Left hindlimb (tissue), 1 donor: ENCODE data around the gene GAS2L2.

Experiments
- DNase-seq: peaks from one replicate; pipeline ENCODE4 v3.0.0-alpha.2; 2018

Gene GAS2L2

DNA sequence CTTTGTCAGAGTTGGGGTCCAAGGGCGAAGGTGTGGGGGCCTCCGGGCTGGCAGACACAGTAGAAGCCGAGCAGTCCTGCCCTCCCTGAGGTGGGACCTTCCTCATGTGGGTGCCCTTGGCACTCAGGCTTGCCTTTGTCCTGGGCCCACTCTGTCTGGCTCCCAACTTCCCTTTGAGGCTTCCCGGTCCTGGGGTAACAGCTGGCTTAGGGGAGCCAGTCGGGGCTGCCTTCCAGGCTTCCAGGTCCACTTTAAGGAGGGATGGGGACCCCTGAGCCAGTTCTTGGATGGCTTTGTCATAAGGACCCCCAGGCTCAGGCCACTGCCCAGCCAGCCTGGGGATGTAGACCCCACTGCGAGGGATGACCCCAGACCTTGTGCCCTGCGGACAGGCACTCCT, 7.8 kb downstream of the GAS2L2 start:
- no peak for DNase-seq

DNA sequence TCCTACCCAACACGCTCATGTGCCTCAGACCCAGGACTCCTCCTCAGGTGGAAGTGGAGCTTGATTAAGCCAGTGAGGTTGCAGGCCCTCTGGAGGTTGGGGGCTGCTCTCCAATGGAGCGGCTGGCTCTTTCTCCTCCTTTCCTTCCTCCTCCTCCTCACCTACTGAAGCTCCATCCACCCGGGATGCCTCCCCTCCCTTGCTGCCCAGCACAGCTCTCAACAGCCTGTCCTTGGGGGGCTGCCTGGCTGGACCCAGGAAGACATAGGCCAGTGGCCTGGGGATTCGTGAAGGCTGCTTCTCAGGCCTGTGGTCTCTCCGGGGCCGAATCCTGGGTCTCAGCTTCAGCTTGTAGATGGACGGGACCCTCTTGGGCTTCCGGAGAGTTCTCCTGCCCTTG, 8.2 kb downstream of the GAS2L2 start:
- DNase-seq: no peak

DNA sequence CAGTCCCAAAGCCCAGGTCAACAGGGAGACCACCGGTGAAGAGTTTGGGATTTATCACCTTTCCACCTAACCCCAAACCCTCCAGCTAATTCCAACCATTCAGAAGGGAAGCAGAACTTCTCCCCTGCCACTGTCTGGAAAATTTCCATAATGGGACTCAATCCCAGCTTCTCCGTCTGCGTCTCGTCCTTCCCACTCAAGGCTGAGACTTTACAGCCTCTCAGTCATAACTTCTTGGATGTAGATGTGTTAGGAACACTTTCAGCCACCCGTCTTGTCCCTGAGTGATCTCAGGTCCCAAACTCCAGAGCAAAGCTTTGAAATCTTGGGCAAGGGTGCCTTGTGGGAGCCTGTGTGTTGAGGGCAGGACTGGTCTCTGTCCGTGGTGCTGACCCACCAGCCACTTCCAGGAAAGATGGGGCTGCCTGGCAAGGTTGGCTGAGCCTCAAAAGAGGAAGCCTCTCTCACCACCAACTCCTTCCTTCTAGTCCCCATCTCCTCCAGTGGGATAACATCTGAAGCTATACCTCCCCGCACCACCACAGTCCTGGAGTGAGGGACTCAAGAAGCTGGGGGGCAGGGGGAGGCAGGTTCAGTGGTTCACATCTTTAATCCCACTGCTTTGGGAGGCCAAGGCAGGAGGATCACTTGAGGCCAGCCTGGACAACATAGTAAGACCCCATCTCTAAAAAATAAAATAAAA, 9.3 kb downstream of the GAS2L2 start:
- DNase-seq: no peak

DNA sequence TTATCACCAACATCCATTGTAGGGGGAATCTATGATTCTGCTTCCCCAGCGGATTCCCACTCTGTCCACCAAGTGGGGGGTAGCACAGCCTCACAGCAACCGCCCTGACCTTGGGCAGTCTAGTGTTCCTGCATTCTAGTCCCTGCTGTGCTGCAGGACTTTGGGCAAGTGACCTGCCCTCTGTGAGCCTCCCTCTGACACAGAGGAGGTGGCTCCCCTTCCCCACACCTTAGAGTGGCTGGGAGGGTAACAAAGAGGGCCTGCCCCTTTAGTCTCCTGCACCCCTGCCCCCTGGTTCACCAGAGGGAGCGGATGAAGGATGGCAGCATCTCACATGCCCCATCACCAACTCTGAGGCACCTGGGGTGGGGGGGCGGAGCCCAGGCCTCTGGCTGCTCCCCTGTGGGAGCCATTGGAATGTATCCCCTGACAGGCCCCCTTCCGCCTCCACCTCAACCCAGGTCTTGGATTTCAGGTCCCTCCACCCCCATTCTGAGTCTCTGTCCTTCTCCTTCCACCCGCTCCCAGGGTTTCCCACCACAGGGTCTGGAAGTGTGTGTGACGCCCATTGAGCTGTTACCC, 10.1 kb downstream of the GAS2L2 start:
- no peak for DNase-seq

DNA sequence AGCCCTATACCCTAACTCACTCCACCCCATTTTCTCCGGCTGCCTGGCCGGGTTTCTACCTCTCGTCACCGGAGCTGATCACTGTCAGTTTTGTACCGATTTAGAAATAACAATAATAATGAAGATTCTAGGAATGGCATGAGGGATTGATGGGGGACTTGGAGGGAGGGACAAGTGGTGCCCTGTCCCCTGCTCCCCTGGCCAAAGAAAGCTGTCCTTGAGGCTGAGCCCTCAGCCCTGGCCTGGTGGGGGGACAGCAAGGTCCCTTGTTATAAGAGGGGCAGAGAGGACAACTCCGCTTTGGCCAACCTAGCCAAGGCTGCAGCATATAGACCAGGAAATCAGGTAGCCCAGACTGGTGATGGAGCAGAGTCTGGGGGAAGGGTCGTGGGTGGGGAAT, 10.5 kb downstream of the GAS2L2 start:
- DNase-seq: no peak

DNA sequence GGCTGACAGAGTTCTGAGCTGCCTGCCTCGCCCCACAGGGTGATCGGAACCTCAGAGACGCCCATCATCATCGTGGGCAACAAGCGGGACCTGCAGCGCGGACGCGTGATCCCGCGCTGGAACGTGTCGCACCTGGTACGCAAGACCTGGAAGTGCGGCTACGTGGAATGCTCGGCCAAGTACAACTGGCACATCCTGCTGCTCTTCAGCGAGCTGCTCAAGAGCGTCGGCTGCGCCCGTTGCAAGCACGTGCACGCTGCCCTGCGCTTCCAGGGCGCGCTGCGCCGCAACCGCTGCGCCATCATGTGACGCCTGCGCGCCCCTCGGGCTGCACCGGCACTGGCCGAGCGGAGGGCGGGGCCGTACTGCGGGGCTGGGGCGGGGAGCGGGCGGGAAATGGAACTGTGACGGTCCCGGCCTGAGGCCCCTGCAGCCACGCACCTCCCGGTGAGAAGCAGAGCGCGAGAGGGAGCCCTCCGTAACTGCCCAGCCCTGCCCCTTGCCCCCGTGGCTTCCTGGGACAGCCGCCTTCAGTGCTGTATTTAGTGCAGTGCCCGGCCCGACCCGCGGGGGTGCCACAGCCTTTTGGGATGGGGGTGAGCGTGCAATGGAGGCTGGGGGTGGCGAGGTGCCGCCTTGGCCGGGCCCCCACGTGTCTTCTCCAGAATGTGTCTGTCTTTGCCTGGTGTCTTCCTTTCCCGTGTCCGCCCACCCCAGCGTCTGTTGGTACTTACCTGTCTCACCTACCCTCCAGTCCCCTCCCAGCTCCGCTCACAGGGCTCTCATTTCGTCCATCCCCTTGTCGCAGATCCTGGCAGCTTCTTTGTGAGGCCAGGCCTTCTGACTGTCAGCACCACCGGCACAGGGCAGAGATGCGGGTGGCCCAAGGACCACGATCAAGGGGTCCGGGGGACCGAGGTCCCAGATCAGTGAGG, 11.8 kb downstream of the GAS2L2 start:
- DNase-seq: no peak

DNA sequence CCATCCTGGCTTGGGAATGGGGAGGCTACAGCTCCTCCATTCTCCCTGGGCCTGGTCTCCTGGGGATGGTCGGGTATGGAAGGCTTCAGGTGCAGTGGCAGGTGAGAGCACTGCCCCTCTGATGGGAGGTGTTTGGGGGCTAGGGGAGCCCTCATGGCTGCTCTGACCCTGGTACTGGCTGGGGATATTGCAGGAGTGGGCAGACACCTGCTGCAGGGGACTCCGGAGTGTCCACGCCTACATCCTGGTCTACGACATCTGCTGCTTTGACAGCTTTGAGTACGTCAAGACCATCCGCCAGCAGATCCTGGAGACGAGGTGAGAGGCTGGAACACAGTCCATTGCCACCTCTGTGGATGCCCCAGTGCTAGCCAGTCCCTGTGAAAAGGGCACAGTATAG, 12.8 kb downstream of the GAS2L2 start:
- DNase-seq: no peak

DNA sequence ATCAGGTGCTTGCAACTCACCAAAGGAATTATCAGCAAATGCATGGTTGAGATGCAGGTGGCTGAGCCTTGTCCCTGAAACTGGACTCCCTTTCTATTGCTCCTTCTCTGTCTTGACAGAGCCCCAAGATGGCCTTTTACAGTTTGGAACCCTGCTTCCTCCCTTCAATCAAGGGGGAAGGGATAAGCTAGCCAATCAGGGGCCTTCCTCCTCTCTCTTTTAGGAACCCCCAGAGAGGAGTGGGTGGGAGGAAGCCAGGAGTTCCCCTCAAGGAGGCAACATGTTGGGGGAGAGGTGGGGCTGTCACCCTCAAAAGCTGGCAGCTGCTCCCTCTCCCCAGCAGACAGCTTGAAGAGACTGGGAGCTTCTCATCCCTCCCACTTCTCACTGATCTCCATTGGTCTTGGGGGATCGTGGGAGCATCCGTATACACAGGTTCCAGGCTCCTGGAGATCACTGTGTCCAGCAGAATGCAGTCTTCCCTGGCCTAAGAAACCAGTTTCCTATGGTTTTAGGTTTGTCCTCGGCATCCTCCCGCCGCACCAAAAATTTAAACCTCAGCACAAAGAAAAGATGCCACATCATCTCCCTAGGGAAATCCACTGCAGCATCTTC, 14.4 kb downstream of the GAS2L2 start:
- DNase-seq: no peak

DNA sequence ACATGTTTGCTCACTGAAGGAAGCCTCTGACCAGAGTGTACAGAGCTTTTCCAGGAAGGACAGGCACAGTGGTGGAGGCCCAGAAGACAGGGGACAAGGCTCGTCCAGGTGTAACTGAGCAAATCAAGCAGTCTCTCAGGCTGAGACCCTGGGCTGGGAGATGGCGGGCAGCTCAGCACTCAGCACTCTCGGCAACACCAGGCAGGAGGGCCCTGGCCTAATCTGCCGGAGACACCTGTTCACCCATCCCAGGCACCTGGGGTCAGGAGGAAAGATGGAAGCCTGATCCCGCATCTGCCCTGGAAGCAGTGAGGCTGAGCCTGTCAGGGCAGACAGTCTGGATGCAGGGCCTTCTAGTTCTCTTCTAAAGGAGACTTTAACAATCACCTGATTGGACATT, 16.8 kb downstream of the GAS2L2 start:
- DNase-seq: no peak

DNA sequence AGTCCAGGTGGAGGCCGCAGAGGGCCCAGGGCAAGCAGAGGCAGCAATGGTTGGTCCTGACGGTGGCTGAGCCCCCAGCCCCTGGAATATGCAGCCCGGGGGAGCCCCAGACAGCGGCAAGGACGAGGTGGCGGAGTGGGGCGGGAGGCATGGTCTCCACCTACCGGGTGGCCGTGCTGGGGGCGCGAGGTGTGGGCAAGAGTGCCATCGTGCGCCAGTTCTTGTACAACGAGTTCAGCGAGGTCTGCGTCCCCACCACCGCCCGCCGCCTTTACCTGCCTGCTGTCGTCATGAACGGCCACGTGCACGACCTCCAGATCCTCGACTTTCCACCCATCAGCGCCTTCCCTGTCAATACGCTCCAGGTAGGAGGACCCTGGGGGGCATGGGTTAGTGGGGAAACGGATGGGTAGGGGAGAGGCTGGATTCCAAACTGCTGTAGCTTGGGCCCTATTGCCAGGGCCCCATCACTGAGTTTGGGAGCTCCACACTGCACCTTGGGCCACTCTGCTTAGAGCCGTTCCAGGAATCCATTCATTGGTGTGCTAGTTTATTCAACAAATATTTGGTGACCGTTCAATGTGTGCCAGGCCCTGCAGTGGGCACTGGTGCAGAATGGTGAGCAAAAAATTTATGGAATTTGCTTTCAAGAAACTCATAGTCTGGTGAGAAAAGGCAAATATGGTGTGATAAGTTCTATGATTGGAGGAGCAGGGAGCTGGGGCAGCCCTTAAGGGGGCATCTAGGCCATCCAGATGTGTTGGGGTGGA, 17.8 kb downstream of the GAS2L2 start:
- DNase-seq: no peak

DNA sequence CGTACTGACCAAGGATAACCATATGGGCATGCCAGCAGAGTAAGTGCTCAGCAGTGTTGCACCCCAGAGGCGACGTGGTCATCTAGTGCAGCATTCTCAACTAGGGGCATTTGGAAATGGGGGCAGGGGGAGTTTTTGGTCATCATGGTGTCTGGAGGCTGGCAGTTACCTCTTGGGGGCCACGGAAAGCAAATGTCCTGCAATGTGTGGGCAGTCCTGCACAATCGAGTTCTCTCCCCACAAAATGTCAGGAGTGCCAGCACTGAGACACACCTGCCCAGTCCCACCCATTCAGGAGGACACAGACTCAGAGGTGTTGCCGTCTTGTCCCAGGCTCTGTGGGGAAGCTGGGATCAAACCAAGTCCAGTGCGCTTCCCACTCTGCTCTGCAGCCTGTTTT, 18.6 kb downstream of the GAS2L2 start:
- DNase-seq: no peak

DNA sequence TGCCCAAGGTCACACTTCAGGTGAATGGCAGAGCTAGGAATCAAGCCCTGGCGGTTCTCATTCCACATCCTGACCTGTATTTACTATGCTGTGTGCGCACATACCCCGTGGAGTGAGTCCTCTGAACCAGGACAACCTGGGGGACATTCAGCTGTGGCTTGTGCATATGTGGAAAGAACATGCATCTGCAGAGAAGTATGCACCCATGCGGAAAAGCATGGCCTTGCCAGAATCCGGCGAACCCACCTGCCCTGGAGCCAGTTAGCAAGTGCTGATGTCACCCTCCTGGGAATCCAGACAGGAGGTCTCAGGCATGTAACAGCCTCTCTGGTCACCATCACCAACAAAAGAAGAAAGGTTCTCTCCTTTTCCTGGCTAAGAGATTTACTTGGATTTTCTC, 19.7 kb downstream of the GAS2L2 start:
- no peak for DNase-seq

DNA sequence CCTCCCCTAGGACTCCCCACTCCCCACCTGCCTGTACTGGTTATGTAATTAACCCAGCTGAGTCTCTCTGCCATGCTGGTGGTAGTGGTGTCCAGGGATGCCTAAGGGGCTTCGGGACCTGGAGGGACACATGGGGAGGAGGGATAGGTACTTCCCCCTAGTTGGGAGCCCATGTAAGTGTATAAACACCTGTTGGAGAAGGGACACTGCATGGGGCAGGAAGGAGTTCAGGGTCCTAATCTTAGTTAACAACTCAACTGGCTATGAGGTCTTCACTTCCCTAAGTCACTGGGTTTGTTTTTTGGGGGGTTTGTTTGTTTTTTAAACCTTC, 20.3 kb downstream of the GAS2L2 start:
- no peak for DNase-seq

DNA sequence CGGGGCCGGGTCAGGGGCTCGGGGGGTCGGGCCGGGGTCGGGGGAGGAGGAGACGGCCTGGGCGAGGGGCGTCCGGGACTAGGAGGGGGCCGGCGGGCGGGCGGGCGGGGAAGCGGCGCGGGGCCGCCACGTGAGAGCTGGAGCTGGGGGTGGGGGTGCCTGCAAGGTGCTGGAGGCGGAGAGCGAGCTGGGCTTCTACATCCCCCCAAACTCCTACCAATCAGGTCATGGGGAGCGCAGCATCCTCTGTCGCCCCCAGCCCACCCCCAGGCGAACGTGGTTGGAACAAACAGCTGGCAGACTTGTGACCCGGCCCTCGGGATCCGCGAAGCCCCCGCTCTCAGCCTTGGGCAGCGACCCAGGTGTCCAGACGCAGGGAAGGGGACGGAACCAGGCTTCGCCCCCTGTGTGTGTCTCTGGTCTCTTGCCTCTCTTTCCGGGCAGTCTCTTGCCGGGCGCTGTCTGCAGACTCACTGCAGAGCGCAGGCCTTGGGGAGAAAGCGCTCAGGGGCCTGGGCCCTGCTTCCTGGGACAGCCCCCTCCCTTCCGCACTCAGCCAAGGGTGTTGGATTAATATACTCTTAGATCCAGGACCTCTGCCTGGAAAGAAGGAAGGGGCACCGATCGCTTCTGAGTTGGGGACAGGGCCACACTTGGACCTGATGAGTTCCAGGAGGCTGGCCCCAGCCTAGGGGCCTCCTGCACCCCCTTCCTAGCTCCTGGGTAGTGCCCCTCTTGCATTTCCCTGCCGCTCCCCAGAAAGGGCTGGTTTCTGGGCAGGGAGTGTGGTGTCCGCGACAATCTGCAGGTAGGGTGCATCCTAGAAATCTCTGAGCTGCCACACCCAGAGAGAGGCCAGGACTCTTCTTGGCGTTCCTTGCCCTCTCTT, 20.9 kb downstream of the GAS2L2 start:
- no peak for DNase-seq

DNA sequence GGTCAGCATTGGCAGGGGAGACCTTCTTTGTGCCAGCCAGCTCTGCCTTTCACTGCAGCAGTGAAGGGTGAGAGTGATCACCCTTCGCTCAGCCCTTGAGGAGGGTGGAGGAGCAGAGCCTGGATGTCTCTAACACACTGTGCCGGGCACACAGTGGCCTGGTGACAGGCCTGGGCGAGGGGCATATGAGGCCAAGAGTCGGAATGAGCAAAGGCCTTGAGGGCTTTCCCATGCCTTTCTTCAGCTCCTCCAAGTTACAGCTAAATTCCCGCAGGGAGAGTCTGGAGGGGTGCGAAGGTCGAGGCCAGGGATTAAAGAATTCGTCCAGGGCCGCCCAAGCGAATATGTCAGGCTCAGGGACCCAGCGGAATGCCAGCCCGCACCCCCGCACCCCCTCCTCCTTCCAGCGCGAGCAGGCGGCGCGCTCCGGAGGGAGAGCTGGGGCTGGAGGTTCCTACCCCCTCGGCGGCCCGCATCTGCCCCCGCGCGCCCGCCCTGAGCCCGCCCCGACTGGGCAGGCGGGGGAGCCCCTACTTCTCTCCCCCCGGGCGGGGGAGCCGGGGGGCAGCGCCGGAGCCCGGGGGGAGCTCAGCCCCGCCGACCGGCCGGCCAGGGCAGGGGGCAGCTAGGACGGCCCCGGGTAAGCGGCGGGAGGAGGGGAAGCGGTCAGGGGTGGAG, 21.7 kb downstream of the GAS2L2 start, which contains the start of gene RASL10B:
Gene RASL10B, plus strand, starts transcription at position 401 of the 678 bp plus-strand sequence. CDS start 3,546 bp downstream, outside the sequence.
- DNase-seq: no peak

DNA sequence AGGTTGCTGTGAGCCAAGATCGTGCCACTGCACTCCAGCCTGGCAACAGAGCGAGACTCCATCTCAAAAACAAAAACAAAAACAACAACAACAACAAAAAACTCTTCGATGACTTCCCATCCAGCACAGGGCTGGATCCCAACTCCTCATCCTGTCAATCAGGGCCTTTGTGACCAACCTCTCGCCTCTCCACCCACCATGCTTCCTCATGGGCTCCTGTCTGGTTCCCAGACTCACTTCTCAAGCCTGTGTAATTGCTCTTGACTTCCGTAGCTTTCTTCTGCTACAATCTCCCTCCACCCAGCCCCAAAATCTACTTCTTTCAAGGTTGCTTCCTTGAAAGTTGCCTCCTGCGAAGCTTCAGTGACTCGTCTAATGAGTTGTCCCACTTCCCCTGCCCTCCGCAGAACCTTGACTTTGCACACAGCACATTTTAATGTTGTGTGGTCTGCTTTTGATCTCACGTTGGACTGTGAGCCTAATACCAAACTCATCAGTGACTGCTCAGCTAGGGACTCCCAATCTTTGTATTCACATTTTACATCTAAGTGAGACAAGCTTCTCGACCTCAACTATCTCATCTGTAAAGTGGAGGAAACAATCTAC, 22.5 kb downstream of the GAS2L2 start:
- DNase-seq: no peak

DNA sequence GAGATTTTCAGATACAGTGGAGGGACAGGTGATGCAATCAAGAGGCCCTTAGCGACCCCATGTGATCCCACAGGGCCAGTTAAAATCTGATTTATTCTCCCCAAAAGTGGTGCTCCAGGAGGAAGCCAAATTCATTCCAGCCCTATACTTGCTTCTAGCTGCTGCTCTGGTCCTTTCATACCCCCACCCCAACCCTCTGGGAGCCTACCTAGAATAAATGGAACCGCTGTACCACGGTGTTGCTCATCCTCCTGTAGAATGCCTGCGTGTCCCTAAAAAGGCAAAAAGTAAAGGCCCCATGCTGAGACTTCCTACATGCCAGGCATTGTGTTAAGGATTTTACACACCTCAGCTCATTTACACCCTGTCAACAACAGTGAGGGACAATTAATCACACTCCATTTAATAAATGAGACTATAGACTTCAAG, 23.6 kb downstream of the GAS2L2 start:
- no peak for DNase-seq

DNA sequence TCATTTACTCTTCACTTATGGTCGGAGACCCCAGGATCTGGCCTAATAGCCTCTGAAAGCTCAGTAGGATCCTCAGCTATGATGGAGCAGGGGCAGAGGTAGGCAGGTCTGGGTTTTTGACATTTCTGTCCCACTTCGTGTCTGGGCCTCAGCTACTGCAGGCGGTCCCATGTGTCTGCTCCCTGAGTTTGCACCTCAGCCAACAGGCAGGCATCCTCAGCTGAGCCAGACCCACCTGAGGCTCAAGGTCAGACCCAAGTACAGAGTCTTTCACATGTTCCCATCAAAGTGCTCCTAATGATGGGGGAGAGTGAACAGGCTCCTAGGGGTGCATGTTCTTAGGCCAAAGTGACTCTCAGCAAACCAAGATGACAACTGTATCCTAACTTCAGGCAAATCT, 24.5 kb downstream of the GAS2L2 start:
- no peak for DNase-seq

DNA sequence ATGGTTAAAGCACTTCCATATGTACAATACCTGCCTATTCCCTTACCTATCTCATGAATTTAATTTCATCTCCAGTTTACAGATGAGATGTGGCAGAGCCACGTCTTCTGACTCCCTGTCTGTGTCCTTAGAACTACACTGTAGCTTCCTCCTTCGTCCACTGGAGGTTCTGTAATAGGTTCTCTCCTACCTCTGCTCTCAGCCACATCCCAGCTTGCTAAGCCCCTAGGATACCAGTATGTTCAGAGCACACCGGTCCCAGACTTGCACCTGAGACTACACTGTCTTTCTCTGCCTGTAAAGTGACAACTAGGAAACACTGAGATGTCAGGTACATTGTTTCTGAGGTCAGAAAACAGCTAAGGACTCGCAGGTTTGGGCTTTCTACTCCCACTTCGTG, 25.4 kb downstream of the GAS2L2 start:
- DNase-seq: no peak

DNA sequence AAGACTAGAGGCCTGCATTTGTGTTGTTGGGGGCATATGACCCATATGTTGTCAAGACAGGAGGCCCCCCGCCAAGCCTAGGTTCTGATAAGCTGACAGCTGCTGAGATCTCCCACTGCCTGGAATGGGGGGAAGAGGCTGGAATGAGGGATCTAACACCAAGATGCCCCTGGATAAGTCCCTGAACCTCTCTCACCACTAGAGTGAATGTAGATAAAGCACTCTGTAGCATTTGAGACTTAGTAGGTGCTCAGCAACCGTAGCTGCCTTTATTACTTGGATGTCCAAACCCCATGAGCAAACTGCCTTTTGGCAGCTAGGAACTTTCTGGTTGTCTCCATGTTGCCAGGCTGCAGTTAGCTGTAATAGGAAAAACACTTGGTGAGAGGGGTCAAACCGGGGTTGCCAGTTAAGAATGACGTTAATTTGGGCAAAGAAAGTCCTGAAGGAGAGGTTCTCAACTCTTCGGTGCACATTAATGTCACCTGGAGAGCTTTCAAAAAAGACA, 26.0 kb downstream of the GAS2L2 start:
- DNase-seq: no peak
